Erythroblast (primary cell): ENCODE results near the gene PES1.
"Not testable (repeated sequence)": the region's sequence is repeated elsewhere in the genome, so short reads cannot be mapped to it uniquely, and the experiment has no call there.

ENCODE experiments used
- DNase-seq, 2 experiments: peaks; one replicate each; lab custom pipeline; 2025; lab: John Stamatoyannopoulos, UW
- GATA1 ChIP-seq: IDR thresholded peaks from 2 replicates; pipeline ENCODE4 v1.6.1; 2011; ENCODE audit warnings: low read depth, mild to moderate bottlenecking, control low read depth, low read length, moderate library complexity
- POLR2A ChIP-seq: IDR thresholded peaks from 2 replicates; pipeline ENCODE4 v1.6.1; 2011; ENCODE audit warnings: mild to moderate bottlenecking, low read length

PES1 gene

GRCh38 chr22:30561402-30562189 is 30.1 kb downstream of the PES1 start:
- TF ChIP-seq POLR2A (no peak), GATA1 (no peak)
- no peak for DNase-seq

GRCh38 chr22:30560643-30561202 is 31.0 kb downstream of the PES1 start:
- DNase-seq, result peak; percentile 44 to 46

- DNase-seq, result no peak
- TF ChIP-seq POLR2A (no peak), GATA1 (no peak)
These were observed 31.8 kb downstream of the PES1 start for GRCh38 chr22:30559889-30560288.

- TF ChIP-seq POLR2A, result no peak
- TF ChIP-seq GATA1, result no peak
- no peak for DNase-seq
These were observed 34.5 kb downstream of the PES1 start for GRCh38 chr22:30557243-30557642.

- TF ChIP-seq POLR2A, result no peak
- no peak for TF ChIP-seq GATA1
- peak; percentile 34 to 47 for DNase-seq
These were observed 35.3 kb downstream of the PES1 start for GRCh38 chr22:30556388-30556787.

- TF ChIP-seq GATA1 (no peak), POLR2A (no peak)
- DNase-seq, result peak in 1 of 2 experiments; percentile 16
These were observed 36.2 kb downstream of the PES1 start for GRCh38 chr22:30555282-30556210.

- DNase-seq, result no peak
- TF ChIP-seq GATA1 (no peak), POLR2A (no peak)
These were observed 37.7 kb downstream of the PES1 start for GRCh38 chr22:30553971-30554370.

GRCh38 chr22:30552719-30553118 is 39.0 kb downstream of the PES1 start:
- no peak for DNase-seq

GRCh38 chr22:30551813-30552212 is 39.9 kb downstream of the PES1 start:
- not testable (repeated sequence) for DNase-seq

More at GRCh38 chr22:30552719-30553118, 39.0 kb downstream of the PES1 start:
- TF ChIP-seq GATA1, result no peak
- TF ChIP-seq POLR2A, result no peak

- no peak for DNase-seq
- TF ChIP-seq GATA1 (no peak), POLR2A (no peak)
These were observed 44.5 kb downstream of the PES1 start for GRCh38 chr22:30547188-30547587.

GRCh38 chr22:30546616-30547015 is 45.1 kb downstream of the PES1 start, which contains the start of gene SEC14L6:
Gene SEC14L6, minus strand, starts transcription at chr22:30546741. Its CDS starts 59 bp downstream, at chr22:30546682.
- TF ChIP-seq GATA1, result no peak
- DNase-seq, result no peak

- no peak for DNase-seq
- TF ChIP-seq POLR2A (no peak), GATA1 (no peak)
These were observed 48.9 kb downstream of the PES1 start for GRCh38 chr22:30542811-30543188.

GRCh38 chr22:30541961-30542810 is 49.5 kb downstream of the PES1 start:
- peak; percentile 25 to 32 for DNase-seq
- TF ChIP-seq GATA1 (no peak), POLR2A (no peak)

- not testable (repeated sequence) for DNase-seq
These were observed 50.2 kb downstream of the PES1 start for GRCh38 chr22:30541511-30541910.
